SKM-1 treated with dmso at 0.1 percent for 144 hours (cell line): ENCODE measurements around the gene PAQR4.
A peak's percentile ranks its signal among the peaks of the same experiment; 100 is the strongest.

ENCODE experiments used
- DNase-seq: peaks from one replicate; lab custom pipeline; 2025; ENCODE audit not compliant: unreplicated experiment; lab: John Stamatoyannopoulos, UW

PAQR4 gene

GRCh38 chr16:2964475-2965336 lies 4.4 kb upstream of the PAQR4 start:
- peak; percentile 84 for DNase-seq

DNA sequence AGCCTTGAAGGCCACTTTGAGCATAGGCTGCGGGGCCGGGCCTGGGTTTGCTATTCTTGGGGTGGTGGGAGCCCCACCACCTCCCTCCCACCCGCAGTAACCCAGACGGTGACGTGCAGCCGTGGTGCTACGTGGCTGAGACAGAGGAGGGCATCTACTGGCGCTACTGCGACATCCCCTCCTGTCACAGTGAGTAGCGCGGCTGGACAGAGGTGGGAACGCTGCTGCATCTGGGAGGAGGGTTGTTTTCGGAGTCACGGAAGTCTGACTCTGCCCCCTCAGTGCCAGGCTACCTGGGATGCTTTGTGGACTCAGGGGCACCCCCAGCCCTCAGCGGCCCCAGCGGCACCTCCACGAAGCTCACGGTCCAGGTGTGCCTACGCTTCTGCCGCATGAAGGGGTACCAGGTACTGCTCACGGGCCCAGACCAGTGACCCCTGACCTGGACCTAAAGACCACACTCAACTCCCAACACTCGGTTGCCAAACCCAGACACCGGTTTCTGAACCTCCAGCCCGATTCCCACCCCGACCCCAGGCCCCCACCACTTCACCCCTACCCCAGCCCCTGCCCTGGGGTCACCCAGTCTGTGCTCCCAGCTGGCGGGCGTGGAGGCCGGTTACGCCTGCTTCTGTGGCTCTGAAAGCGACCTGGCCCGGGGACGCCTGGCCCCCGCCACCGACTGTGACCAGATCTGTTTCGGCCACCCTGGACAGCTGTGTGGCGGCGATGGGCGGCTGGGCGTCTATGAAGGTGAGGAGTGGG lies 2.9 kb upstream of the PAQR4 start:
- no peak for DNase-seq

DNA sequence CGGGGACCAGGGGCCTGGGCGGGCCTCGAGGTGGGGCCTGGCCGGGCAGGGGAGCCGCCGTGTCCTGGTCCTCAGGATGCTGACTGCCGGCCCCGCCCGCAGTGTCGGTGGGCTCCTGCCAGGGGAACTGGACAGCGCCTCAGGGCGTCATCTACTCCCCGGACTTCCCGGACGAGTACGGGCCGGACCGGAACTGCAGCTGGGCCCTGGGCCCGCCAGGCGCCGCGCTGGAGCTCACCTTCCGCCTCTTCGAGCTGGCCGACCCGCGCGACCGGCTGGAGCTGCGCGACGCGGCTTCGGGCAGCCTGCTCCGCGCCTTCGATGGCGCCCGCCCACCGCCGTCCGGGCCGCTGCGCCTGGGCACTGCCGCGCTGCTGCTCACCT lies 2.3 kb upstream of the PAQR4 start:
- DNase-seq, result no peak

DNA sequence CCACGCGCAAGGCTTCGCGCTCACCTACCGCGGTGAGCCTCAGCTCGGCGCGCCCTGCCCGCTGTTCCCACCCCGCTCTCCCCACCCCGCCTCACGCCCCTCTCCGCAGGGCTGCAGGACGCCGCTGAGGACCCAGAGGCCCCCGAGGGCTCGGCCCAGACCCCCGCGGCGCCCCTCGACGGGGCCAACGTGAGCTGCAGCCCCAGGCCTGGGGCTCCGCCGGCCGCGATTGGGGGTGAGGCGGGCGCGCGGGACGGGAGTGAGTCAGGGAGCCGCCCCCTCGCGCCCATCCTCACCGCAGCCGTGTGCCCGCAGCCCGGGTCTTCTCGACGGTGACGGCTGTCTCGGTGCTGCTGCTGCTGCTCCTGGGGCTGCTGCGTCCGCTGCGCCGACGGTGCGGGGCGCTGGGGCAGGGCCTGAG lies 1.9 kb upstream of the PAQR4 start:
- DNase-seq, result no peak

GRCh38 chr16:2967721-2968161 lies 1.4 kb upstream of the PAQR4 start:
- no peak for DNase-seq

GRCh38 chr16:2968368-2968737 lies 795 bp upstream of the PAQR4 start:
- DNase-seq, result no peak

GRCh38 chr16:2969545-2970521 lies 685 bp downstream of the PAQR4 start:
- peak; percentile 59 for DNase-seq

DNA sequence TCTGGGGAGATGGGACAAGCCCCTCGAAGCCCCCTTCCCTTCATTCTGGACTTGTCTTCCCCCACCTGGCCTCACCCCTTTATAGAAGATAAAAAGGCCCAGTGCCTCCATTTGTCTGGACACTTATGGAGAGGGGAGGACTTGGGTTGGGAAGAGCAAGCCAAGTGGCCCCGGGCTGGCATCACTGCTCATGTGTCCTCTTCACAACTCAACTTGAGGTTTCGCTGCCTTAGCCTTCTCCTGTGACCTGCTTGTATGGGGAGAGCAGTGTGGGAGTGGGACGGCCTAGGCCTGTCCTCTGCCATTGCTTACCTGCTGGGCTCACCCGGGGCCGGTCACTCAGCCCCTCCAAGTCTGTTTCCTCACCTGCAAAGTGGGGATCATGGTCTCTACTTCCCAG lies 1.4 kb downstream of the PAQR4 start:
- DNase-seq, result no peak

- no peak for DNase-seq
Observed at GRCh38 chr16:2971134-2971984, 2.2 kb downstream of the PAQR4 start.

DNA sequence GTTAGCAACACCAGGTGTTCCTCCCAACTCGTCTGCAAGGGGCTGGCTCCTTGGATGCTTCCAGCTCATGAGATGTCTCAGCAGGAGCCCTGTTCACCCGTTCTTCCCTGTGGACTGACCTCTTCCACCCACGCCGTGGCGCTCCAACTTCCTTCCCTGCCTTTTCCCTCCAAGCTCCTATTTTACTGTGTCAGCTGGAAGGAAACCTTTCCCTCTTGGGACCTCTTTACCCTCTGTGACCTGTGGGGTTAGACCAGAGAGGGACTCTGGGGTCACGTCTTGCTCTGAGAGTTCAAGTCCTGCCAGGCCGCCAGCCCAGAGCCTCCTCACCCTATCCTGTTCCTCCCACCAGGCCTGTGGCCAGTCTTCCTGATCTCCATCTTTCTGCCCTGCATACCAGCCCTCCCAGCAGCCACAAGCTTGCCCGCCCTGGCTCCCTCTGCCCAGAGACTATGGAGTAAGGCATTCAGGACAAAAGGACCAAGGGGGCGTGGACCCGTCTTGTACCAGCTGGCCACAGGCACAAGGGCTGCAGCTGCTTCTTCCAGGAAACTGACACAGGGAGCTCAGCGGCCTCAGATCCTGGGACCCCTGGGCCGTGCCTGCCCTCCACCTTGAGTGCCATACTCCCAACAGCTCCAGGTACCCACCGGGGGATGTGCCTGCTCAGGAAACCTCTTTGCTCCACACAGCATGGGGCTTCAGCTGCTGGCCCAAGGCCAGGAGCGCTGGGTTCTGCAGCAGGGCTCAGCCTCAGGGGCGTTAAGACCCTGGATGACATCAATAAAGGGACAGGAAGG lies 3.0 kb downstream of the PAQR4 start:
- no peak for DNase-seq

DNA sequence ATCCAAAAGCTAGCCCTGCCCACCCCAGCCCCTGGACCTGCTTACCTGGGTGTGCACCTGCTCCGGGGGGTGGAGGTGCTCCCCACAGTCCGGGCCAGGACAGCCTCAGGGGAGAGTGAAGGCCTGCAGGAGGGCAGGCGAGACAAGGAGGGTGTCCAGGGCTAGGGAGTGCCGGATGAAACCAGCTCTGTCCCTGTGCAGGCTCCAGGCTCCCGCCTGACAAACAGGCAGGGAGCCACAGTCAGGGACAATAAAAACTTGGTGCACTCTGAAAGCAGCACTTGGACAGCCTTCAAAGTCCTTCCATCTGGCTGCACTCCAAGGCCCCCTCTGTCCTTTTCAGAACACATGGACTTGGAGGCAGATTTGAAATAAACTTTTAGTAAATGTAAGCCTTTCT lies 3.9 kb downstream of the PAQR4 start:
- DNase-seq, result no peak

- no peak for DNase-seq
Observed at GRCh38 chr16:2973605-2974318, 4.6 kb downstream of the PAQR4 start.

GRCh38 chr16:2974319-2975056 lies 5.3 kb downstream of the PAQR4 start:
- no peak for DNase-seq

GRCh38 chr16:2975161-2975795 lies 6.1 kb downstream of the PAQR4 start:
- DNase-seq, result no peak

GRCh38 chr16:2976201-2976600 lies 7.1 kb downstream of the PAQR4 start:
- no peak for DNase-seq

DNA sequence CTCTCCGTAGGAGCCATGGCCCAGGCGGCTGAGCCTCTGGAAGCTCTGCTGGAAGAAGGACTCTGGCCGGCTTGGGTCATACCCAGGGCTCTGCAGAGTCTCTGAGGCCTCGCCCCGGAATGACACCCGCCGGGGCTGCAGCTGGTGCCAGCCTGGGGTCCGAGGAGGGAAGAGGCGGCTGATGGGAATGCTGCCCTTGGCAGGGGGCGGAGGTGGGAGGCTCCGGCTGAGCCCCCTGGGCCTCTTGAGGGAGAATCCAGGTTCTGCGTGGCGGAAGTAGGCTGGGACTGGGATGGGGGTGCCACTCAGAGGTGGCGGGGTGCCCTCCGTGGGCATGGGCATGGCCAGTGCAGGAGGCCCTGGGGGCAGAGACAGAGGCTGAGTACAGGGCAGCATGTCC lies 7.5 kb downstream of the PAQR4 start:
- DNase-seq, result no peak

DNA sequence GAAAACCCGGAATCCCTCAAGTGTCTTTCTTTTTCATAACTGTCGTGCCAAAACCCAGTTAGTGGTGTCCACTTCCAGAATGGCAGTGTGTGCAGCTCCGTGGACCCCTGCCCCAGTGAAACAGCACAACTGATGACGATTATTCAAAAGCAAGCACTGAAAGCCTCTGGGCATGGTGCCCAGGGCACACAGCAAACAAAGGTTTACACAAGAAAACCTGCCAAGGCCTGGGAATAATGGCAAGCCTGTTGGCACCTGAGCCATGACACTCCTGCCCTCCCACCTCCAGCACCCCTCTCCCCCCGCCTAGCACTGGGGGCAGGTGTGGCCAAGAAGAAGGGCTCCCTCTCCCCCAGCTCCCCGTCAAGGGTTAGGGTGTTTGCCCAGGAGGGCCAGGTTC lies 8.3 kb downstream of the PAQR4 start:
- no peak for DNase-seq
